Gastroesophageal sphincter (tissue), 3 donors: ENCODE results near the gene GINS2.

ENCODE experiments used
- POLR2A ChIP-seq, 2 donors: fragments of 450-650 bp; IDR thresholded peaks; one replicate each; pipeline ENCODE4 v1.6.1; 2017; ENCODE audit warnings: antibody characterized with exemption in 2 of 2, mild to moderate bottlenecking in 2 of 2, moderate library complexity in 1 of 2
- TF ChIP-seq, protein P1 (sequence below), 4 experiments: fragments of 200-600 bp in 2 of 4; fragments of 450-650 bp in 2 of 4; sonication (generic) in 1 of 4; IDR thresholded peaks; one replicate each; pipeline ENCODE4 v1.5.1; 2017 to 2019; ENCODE audit warnings: antibody characterized with exemption in 4 of 4, mild to moderate bottlenecking in 2 of 4, moderate library complexity in 2 of 4

DNA sequence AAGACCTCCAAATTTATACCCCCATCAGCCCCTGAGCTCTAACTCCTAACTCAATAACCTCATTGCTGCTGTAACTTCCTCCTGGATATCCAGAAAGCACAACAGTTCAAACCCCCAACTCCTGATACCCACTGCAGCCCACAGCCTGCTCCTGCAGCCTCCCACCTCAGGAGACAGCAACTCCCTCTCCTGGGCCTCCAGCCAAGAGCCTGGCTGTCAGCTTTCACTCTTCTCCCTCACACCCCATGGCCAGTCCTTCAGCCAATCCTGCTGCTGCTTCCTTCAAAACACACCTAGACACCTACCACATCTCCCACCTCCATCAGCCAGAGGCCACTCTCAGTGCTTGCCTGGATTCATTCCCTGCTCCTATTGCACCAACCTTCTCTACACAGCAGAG lies 5.4 kb downstream of the GINS2 start:
- TF ChIP-seq, protein P1, sequence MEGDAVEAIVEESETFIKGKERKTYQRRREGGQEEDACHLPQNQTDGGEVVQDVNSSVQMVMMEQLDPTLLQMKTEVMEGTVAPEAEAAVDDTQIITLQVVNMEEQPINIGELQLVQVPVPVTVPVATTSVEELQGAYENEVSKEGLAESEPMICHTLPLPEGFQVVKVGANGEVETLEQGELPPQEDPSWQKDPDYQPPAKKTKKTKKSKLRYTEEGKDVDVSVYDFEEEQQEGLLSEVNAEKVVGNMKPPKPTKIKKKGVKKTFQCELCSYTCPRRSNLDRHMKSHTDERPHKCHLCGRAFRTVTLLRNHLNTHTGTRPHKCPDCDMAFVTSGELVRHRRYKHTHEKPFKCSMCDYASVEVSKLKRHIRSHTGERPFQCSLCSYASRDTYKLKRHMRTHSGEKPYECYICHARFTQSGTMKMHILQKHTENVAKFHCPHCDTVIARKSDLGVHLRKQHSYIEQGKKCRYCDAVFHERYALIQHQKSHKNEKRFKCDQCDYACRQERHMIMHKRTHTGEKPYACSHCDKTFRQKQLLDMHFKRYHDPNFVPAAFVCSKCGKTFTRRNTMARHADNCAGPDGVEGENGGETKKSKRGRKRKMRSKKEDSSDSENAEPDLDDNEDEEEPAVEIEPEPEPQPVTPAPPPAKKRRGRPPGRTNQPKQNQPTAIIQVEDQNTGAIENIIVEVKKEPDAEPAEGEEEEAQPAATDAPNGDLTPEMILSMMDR (IDR thresholded peaks at IDR 0.05): no peak
- no peak for TF ChIP-seq POLR2A (IDR thresholded peaks at IDR 0.05)
